Thoracic aorta (tissue), 2 donors: ENCODE results near the gene MAFB. TPM values are rescaled to one million over a fixed set of nuclear protein-coding genes. Genes with fewer than 3 reads are reported as not detected.

Experiments
- ATAC-seq: fragments of 150-250 bp; one replicate; pipeline ENCODE4 v1.8.0; 2017; ENCODE audit warnings: low read depth; ENCODE audit not compliant: insufficient number of reproducible peaks, low FRiP score
- DNase-seq: peaks from one replicate; pipeline ENCODE4 v3.0.0-alpha.2; 2020; ENCODE audit warnings: low spot score
- H3K27ac ChIP-seq, 2 donors: fragments of 200-600 bp; sonication (generic); 1 replicate in 1 of 2; 2 replicates in 1 of 2; pipeline ENCODE4 v1.5.1; 2016; ENCODE audit warnings: mild to moderate bottlenecking in 2 of 2, moderate library complexity in 2 of 2
- H3K27me3 ChIP-seq: fragments of 200-600 bp; sonication (generic); replicated peaks from 2 replicates; pipeline ENCODE4 v1.6.0; 2016; ENCODE audit warnings: mild to moderate bottlenecking; ENCODE audit not compliant: insufficient read depth
- H3K36me3 ChIP-seq: fragments of 200-600 bp; sonication (generic); one replicate; pipeline ENCODE4 v1.5.1; 2016
- H3K4me1 ChIP-seq, 2 donors: fragments of 200-600 bp; sonication (generic); 1 replicate in 1 of 2; 2 replicates in 1 of 2; pipeline versions ENCODE4 v1.5.1 to v1.6.0; 2016; ENCODE audit warnings: low read depth in 2 of 2, mild to moderate bottlenecking in 1 of 2; ENCODE audit not compliant: control insufficient read depth in 1 of 2
- H3K4me3 ChIP-seq: fragments of 200-600 bp; sonication (generic); 2 replicates; pipeline ENCODE4 v1.5.1; 2016; ENCODE audit warnings: mild to moderate bottlenecking
- H3K9me3 ChIP-seq: fragments of 200-600 bp; sonication (generic); 2 replicates; pipeline ENCODE4 v1.5.1; 2016
- CTCF ChIP-seq: fragments of 200-600 bp; sonication (generic); IDR thresholded peaks from one replicate; pipeline ENCODE4 v1.5.1; 2019; ENCODE audit warnings: antibody characterized with exemption
- total RNA-seq, 2 donors: library from RNA; depleted of rRNA; stranded (reverse); fragments of >200 nt; gene quantifications; one replicate each; pipeline versions ENCODE4 v1.1.0 to v1.2.3, GENCODE V29; 2016

MAFB gene
- total RNA-seq, 2 donors from 2014 or later, result 75.0 to 82.9 TPM

GRCh38 chr20:40695214-40695613 lies 6.2 kb upstream of the MAFB start:
- peaks cover 4 to 9% of the 10 kb centered on the region in 2 donors for H3K4me1 ChIP-seq
- no peaks in the 10 kb centered on the region for H3K27me3 ChIP-seq
- H3K4me3 ChIP-seq, result no peak overlapping the region
- ATAC-seq (no peak), DNase-seq (no peak)
- no peak overlapping the region for H3K27ac ChIP-seq
- TF ChIP-seq CTCF, result no peak
- H3K36me3 ChIP-seq, result no peaks in the 10 kb centered on the region
- H3K9me3 ChIP-seq, result no peaks in the 10 kb centered on the region

GRCh38 chr20:40694246-40694645 lies 5.2 kb upstream of the MAFB start:
- ATAC-seq, result no peak
- H3K27me3 ChIP-seq, result no peaks in the 10 kb centered on the region

GRCh38 chr20:40692240-40693011 lies 3.4 kb upstream of the MAFB start:
- no peak for TF ChIP-seq CTCF
- Histone ChIP-seq H3K36me3 (no peaks in the 10 kb centered on the region), H3K9me3 (no peaks in the 10 kb centered on the region), H3K27me3 (no peaks in the 10 kb centered on the region), H3K4me3 (peak overlapping the region; percentile 77), H3K27ac (no peak overlapping the region), H3K4me1 (peaks cover 4 to 9% of the 10 kb centered on the region in 2 donors)
- ATAC-seq, result no peak
- no peak for DNase-seq

More at GRCh38 chr20:40694246-40694645, 5.2 kb upstream of the MAFB start:
- Histone ChIP-seq H3K27ac (no peak overlapping the region), H3K4me3 (no peak overlapping the region), H3K36me3 (no peaks in the 10 kb centered on the region), H3K4me1 (peaks cover 4 to 10% of the 10 kb centered on the region in 2 donors), H3K9me3 (no peaks in the 10 kb centered on the region)
- TF ChIP-seq CTCF, result no peak
- DNase-seq, result no peak

- no peaks in the 10 kb centered on the region for H3K27me3 ChIP-seq
These were observed 2.7 kb upstream of the MAFB start for GRCh38 chr20:40691566-40692239.

More at GRCh38 chr20:40691566-40692239, 2.7 kb upstream of the MAFB start:
- TF ChIP-seq CTCF, result no peak
- H3K27ac ChIP-seq, result no peak overlapping the region
- ATAC-seq, result no peak
- H3K9me3 ChIP-seq, result no peaks in the 10 kb centered on the region
- no peak for DNase-seq
- H3K4me3 ChIP-seq, result peak overlapping the region; percentile 77
- peaks cover 4 to 5% of the 10 kb centered on the region in 2 donors for H3K4me1 ChIP-seq
- no peaks in the 10 kb centered on the region for H3K36me3 ChIP-seq
